T-cell (primary cell): ENCODE results near the gene MEF2B. TPM values are rescaled to one million over a fixed set of nuclear protein-coding genes. Genes with fewer than 3 reads are reported as not detected.

ENCODE experiments used
- ATAC-seq, 4 experiments: fragments of 200-7000 bp in 3 of 4; fragments of 150-1000 bp in 1 of 4; cut with Tn5 transposase; replicated peaks in 1 of 4; 1 replicate in 3 of 4; 2 replicates in 1 of 4; pipeline ENCODE4 v1.10.0; 2021; ENCODE audit warnings: moderate library complexity in 3 of 4, mild to moderate bottlenecking in 2 of 4, moderate number of reproducible peaks in 1 of 4
- CTCF ChIA-PET, 2 donors: fragments of 300-600 bp; sonication (Branson Sonifier 250); formaldehyde crosslinking; loops; one replicate each; lab custom pipeline; 2022; ENCODE audit warnings: antibody characterized with exemption in 2 of 2; lab: Charles Lee
- POLR2A ChIA-PET, 2 donors: fragments of 300-600 bp; sonication (Branson Sonifier 250); formaldehyde crosslinking; loops; one replicate each; lab custom pipeline; 2022; ENCODE audit warnings: antibody characterized with exemption in 2 of 2; lab: Charles Lee
- DNase-seq, 35 experiments: peaks; one replicate each; pipeline versions ENCODE4 v3.0.0 to v3.0.0-alpha.2; 2013 to 2023
- H3K27ac ChIP-seq: one replicate; pipeline ENCODE4 v1.5.1; 2013; ENCODE audit warnings: low read length
- H3K27me3 ChIP-seq, 2 experiments: replicated peaks in 1 of 2; 1 replicate in 1 of 2; 2 replicates in 1 of 2; pipeline versions ENCODE4 v1.6.1 to v1.7.0; 2013; ENCODE audit warnings: low read length in 1 of 2, mixed read lengths in 1 of 2; ENCODE audit not compliant: control insufficient read depth in 2 of 2, insufficient read depth in 2 of 2; ENCODE audit errors: extremely low read depth in 1 of 2
- H3K36me3 ChIP-seq, 2 donors: 1 replicate in 1 of 2; 2 replicates in 1 of 2; pipeline versions ENCODE4 v1.6.1 to v1.7.0; 2013; ENCODE audit warnings: low read length in 1 of 2; ENCODE audit not compliant: control insufficient read depth in 2 of 2, insufficient read depth in 1 of 2; ENCODE audit errors: extremely low read depth in 1 of 2
- H3K4me1 ChIP-seq, 2 experiments: 1 replicate in 1 of 2; 2 replicates in 1 of 2; pipeline versions ENCODE4 v1.6.1 to v1.7.0; 2013; ENCODE audit warnings: low read length in 2 of 2, mixed read lengths in 1 of 2; ENCODE audit not compliant: insufficient read depth in 2 of 2, control insufficient read depth in 1 of 2; ENCODE audit errors: extremely low read depth in 1 of 2
- H3K4me3 ChIP-seq, 2 donors: 1 replicate in 1 of 2; 2 replicates in 1 of 2; pipeline versions ENCODE4 v1.5.1 to v1.7.0; 2013; ENCODE audit warnings: mild to moderate bottlenecking in 2 of 2, low read length in 1 of 2, moderate library complexity in 1 of 2; ENCODE audit not compliant: control insufficient read depth in 1 of 2; ENCODE audit errors: extremely low read depth in 1 of 2
- H3K9me3 ChIP-seq: 2 replicates; pipeline ENCODE4 v1.7.0; 2013
- H3K27ac Mint-ChIP-seq, 2 donors: one replicate each; pipeline ENCODE4 v1.8.0; 2020 to 2021; ENCODE audit warnings: mild to moderate bottlenecking in 2 of 2, mixed read lengths in 2 of 2
- H3K27me3 Mint-ChIP-seq, 2 donors: one replicate each; pipeline ENCODE4 v1.8.0; 2021 to 2022; ENCODE audit warnings: mixed read lengths in 2 of 2
- H3K36me3 Mint-ChIP-seq: one replicate; pipeline ENCODE4 v1.8.0; 2021; ENCODE audit warnings: mixed read lengths
- H3K4me1 Mint-ChIP-seq, 3 donors: one replicate each; pipeline ENCODE4 v1.8.0; 2020 to 2022; ENCODE audit warnings: mixed read lengths in 3 of 3, mild to moderate bottlenecking in 1 of 3
- H3K4me3 Mint-ChIP-seq, 3 donors: one replicate each; pipeline ENCODE4 v1.8.0; 2020 to 2022; ENCODE audit warnings: mild to moderate bottlenecking in 3 of 3, mixed read lengths in 3 of 3, moderate library complexity in 3 of 3
- H3K9me3 Mint-ChIP-seq, 3 donors: one replicate each; pipeline ENCODE4 v1.8.0; 2020 to 2022; ENCODE audit warnings: mixed read lengths in 3 of 3
- WGBS: methylation state at CpG from one replicate; pipeline ENCODE4 v1.1.5; 2013; ENCODE audit warnings: missing lambda C conversion rate; ENCODE audit not compliant: insufficient coverage; 5-methylcytosine and 5-hydroxymethylcytosine counted together
- total RNA-seq, 35 experiments: library from RNA in 6 of 35; stranded (reverse) in 6 of 35; fragments of 120-200 nt in 1 of 35; gene quantifications; one replicate each; pipeline versions ENCODE4 v1.2.1 to v1.2.4 and lab custom pipeline; 2013 to 2026

Gene MEF2B
- total RNA-seq, 5 donors from 2014 or later (not counting 1 experiment from before 2014, with no cell fraction given), result 3.3 to 6.4 (median 6.0) TPM

GRCh38 chr19:19165396-19165795 lies 4.7 kb downstream of the MEF2B start:
- no peak overlapping the region for H3K4me3 ChIP-seq
- Mint-ChIP-seq H3K27me3 (no peaks in the 10 kb centered on the region), H3K36me3 (no peaks in the 10 kb centered on the region), H3K4me3 (no peak overlapping the region), H3K9me3 (no peaks in the 10 kb centered on the region), H3K27ac (no peak overlapping the region), H3K4me1 (peaks cover 11 to 17% (median 13%) of the 10 kb centered on the region in 3 donors)
- CTCF ChIA-PET, result no interaction called here
- peaks cover 0 to 11% of the 10 kb centered on the region in 2 experiments for H3K4me1 ChIP-seq
- 89% methylated on average over 1 of the region's 1 CpG for WGBS
- H3K27me3 ChIP-seq, result peaks cover 0 to 8% of the 10 kb centered on the region in 2 experiments
- POLR2A ChIA-PET, result no interaction called here
- no peak for ATAC-seq
- H3K27ac ChIP-seq, result no peak overlapping the region
- DNase-seq, result no peak
- no peaks in the 10 kb centered on the region for H3K9me3 ChIP-seq
- H3K36me3 ChIP-seq, result peaks cover 0 to 5% of the 10 kb centered on the region in 2 donors

- H3K4me3 ChIP-seq, result no peak overlapping the region
- H3K27me3 Mint-ChIP-seq, result no peaks in the 10 kb centered on the region
- H3K9me3 Mint-ChIP-seq, result no peaks in the 10 kb centered on the region
- H3K27me3 ChIP-seq, result no peaks in the 10 kb centered on the region
- no peak overlapping the region for H3K27ac Mint-ChIP-seq
- POLR2A ChIA-PET, result no interaction called here
- H3K36me3 Mint-ChIP-seq, result peaks cover 4% of the 10 kb centered on the region
- H3K4me1 Mint-ChIP-seq, result peaks cover 2 to 7% (median 2%) of the 10 kb centered on the region in 3 donors
- no peaks in the 10 kb centered on the region for H3K4me1 ChIP-seq
- no peaks in the 10 kb centered on the region for H3K9me3 ChIP-seq
- ATAC-seq (no peak), DNase-seq (no peak)
- WGBS, result 91% methylated on average over 7 of the region's 7 CpGs
- CTCF ChIA-PET, result no interaction called here
- H3K4me3 Mint-ChIP-seq, result no peak overlapping the region
- H3K36me3 ChIP-seq, result peaks cover 0 to 5% of the 10 kb centered on the region in 2 donors
- no peak overlapping the region for H3K27ac ChIP-seq
Measured at GRCh38 chr19:19162495-19162894, 7.6 kb downstream of the MEF2B start.

GRCh38 chr19:19160461-19161035 lies 9.5 kb downstream of the MEF2B start:
- Histone ChIP-seq H3K9me3 (no peaks in the 10 kb centered on the region), H3K27me3 (no peaks in the 10 kb centered on the region), H3K4me3 (no peak overlapping the region), H3K4me1 (no peaks in the 10 kb centered on the region), H3K27ac (no peak overlapping the region), H3K36me3 (peaks cover 2 to 3% of the 10 kb centered on the region in 2 donors)
- Mint-ChIP-seq H3K27me3 (no peaks in the 10 kb centered on the region), H3K4me1 (peaks cover 2 to 7% (median 2%) of the 10 kb centered on the region in 3 donors), H3K36me3 (peaks cover 16% of the 10 kb centered on the region), H3K27ac (no peak overlapping the region), H3K4me3 (no peak overlapping the region), H3K9me3 (no peaks in the 10 kb centered on the region)
- CTCF ChIA-PET, result interaction anchor here in 1 of 2 donors (0.7 kb wide), 1 partner anchor 1828 kb away, joined by 3 read pairs; no protein-coding TSS in a partner anchor
- no peak for ATAC-seq
- WGBS, result 72% methylated on average over 6 of the region's 26 CpGs
- no peak for DNase-seq
- POLR2A ChIA-PET, result no interaction called here

GRCh38 chr19:19159534-19159933 lies 10.5 kb downstream of the MEF2B start:
- no peaks in the 10 kb centered on the region for H3K27me3 ChIP-seq
- ATAC-seq (no peak), DNase-seq (no peak)
- POLR2A ChIA-PET, result no interaction called here
- H3K9me3 ChIP-seq, result no peaks in the 10 kb centered on the region
- Mint-ChIP-seq H3K27ac (no peak overlapping the region), H3K9me3 (no peaks in the 10 kb centered on the region), H3K4me1 (peaks cover 2 to 7% (median 2%) of the 10 kb centered on the region in 3 donors), H3K27me3 (no peaks in the 10 kb centered on the region), H3K4me3 (no peak overlapping the region), H3K36me3 (peaks cover 23% of the 10 kb centered on the region)
- H3K4me3 ChIP-seq, result no peak overlapping the region
- CTCF ChIA-PET, result interaction anchor here in 1 of 2 donors (0.6 to 0.7 kb wide), 4 partner anchors 18 to 1829 kb away, joined by 3 to 6 read pairs (median 4); no protein-coding TSS in a partner anchor
- no peak overlapping the region for H3K27ac ChIP-seq
- no CpG with 5 or more reads among the region's 4 CpGs for WGBS
- H3K36me3 ChIP-seq, result peaks cover 3 to 4% of the 10 kb centered on the region in 2 donors
- H3K4me1 ChIP-seq, result no peaks in the 10 kb centered on the region

GRCh38 chr19:19157808-19158207 lies 12.3 kb downstream of the MEF2B start:
- Histone ChIP-seq H3K4me3 (no peak overlapping the region), H3K27me3 (no peaks in the 10 kb centered on the region), H3K27ac (no peak overlapping the region), H3K36me3 (peaks cover 3 to 4% of the 10 kb centered on the region in 2 donors), H3K9me3 (no peaks in the 10 kb centered on the region), H3K4me1 (no peaks in the 10 kb centered on the region)
- Mint-ChIP-seq H3K27ac (no peak overlapping the region), H3K27me3 (no peaks in the 10 kb centered on the region), H3K9me3 (no peaks in the 10 kb centered on the region), H3K36me3 (peaks cover 23% of the 10 kb centered on the region), H3K4me3 (no peak overlapping the region), H3K4me1 (peaks cover 2 to 7% (median 2%) of the 10 kb centered on the region in 3 donors)
- ChIA-PET POLR2A (no interaction called here), CTCF (interaction anchor here (0.6 to 1.1 kb wide), 3 partner anchors 12 to 68 kb away, joined by 3 to 5 read pairs (median 3); no protein-coding TSS in a partner anchor)
- no peak for DNase-seq
- 90% methylated on average over 2 of the region's 6 CpGs for WGBS
- no peak for ATAC-seq

- no peak overlapping the region for H3K4me3 Mint-ChIP-seq
- DNase-seq (no peak), ATAC-seq (no peak)
- no peak overlapping the region for H3K4me3 ChIP-seq
- H3K9me3 Mint-ChIP-seq, result no peaks in the 10 kb centered on the region
- H3K27me3 Mint-ChIP-seq, result no peaks in the 10 kb centered on the region
- peaks cover 23% of the 10 kb centered on the region for H3K36me3 Mint-ChIP-seq
- no peaks in the 10 kb centered on the region for H3K4me1 ChIP-seq
- ChIA-PET CTCF (interaction anchor here in 1 of 2 donors (1.1 kb wide), 1 partner anchor 1111 kb away, joined by 3 read pairs; no protein-coding TSS in a partner anchor), POLR2A (no interaction called here)
- H3K9me3 ChIP-seq, result no peaks in the 10 kb centered on the region
- no peaks in the 10 kb centered on the region for H3K4me1 Mint-ChIP-seq
- H3K27me3 ChIP-seq, result no peaks in the 10 kb centered on the region
- H3K27ac Mint-ChIP-seq, result no peak overlapping the region
- peaks cover 3 to 4% of the 10 kb centered on the region in 2 donors for H3K36me3 ChIP-seq
- WGBS, result 84% methylated on average over 3 of the region's 10 CpGs
- no peak overlapping the region for H3K27ac ChIP-seq
Measured at GRCh38 chr19:19155495-19156219, 14.4 kb downstream of the MEF2B start.
